ENCODE data around the gene ZNF556. TPM values are rescaled to one million over a fixed set of nuclear protein-coding genes. Genes with fewer than 3 reads are reported as not detected.

The ZNF556 gene
- polyA plus RNA-seq, 1 donor (not counting 4 experiments of a cell fraction or from before 2014, with no cell fraction given), result 0.01 TPM

DNA sequence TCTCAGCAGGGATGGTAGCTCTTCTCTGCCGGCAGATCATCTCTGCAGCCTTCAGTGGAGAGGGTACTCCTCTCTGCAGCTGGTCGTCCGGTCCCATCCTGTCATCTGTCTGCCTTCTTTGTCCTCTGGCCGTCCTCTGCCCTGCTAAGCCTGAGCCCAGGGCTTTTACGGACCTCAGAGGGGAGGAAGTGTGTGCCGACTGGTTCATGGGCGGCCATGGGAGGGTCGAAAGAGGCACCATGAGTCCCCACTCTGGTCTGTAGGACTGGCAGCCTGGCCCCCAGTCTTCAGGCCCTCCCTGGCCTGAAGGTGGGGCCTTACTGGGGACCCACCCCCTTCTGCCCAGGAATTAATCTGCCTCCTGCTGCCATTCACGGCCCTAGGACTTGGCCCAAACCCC is 43.5 kb upstream of the ZNF556 start:
- no peak overlapping the region for H2AFZ ChIP-seq (ENCODE audit: control insufficient read depth, low read length)
- H3K9me3 ChIP-seq (ENCODE audit: control insufficient read depth, low read depth, low read length), result peaks cover 8% of the 10 kb centered on the region
- no peak overlapping the region for H3K4me2 ChIP-seq (ENCODE audit: control insufficient read depth, extremely low read depth, insufficient read depth, low read depth, low read length)
- dilution Hi-C loops (cut with MboI; ENCODE audit: extremely low pct_ligation_motif_present, low sequenced_read_pairs), result no loop called here
- TF ChIP-seq, protein P1, sequence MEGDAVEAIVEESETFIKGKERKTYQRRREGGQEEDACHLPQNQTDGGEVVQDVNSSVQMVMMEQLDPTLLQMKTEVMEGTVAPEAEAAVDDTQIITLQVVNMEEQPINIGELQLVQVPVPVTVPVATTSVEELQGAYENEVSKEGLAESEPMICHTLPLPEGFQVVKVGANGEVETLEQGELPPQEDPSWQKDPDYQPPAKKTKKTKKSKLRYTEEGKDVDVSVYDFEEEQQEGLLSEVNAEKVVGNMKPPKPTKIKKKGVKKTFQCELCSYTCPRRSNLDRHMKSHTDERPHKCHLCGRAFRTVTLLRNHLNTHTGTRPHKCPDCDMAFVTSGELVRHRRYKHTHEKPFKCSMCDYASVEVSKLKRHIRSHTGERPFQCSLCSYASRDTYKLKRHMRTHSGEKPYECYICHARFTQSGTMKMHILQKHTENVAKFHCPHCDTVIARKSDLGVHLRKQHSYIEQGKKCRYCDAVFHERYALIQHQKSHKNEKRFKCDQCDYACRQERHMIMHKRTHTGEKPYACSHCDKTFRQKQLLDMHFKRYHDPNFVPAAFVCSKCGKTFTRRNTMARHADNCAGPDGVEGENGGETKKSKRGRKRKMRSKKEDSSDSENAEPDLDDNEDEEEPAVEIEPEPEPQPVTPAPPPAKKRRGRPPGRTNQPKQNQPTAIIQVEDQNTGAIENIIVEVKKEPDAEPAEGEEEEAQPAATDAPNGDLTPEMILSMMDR (optimal IDR thresholded peaks at IDR 0.05 in 1 of 3, IDR thresholded peaks at IDR 0.05 in 1 of 3, conservative IDR thresholded peaks at IDR 0.05 in 1 of 3; ENCODE audit: extremely low read depth in 1 of 3, insufficient read depth in 2 of 3, low read length in 3 of 3), result no peak
- no peak for TF ChIP-seq EZH2 (IDR thresholded peaks at IDR 0.05; ENCODE audit: low read length)
- no peaks in the 10 kb centered on the region for H3K27me3 ChIP-seq (ENCODE audit: control insufficient read depth, extremely low read depth, insufficient read depth, low read length)
- H3K9me1 ChIP-seq (ENCODE audit: control insufficient read depth, extremely low read depth, insufficient read depth, low read length), result no peaks in the 10 kb centered on the region
- FAIRE-seq (no peak), DNase-seq (ENCODE audit: low read depth, low spot score) (no peak)
- H3K36me3 ChIP-seq (ENCODE audit: control insufficient read depth in 2 of 2, extremely low read depth in 1 of 2, insufficient read depth in 2 of 2, low read length in 2 of 2), result no peaks in the 10 kb centered on the region
- H4K20me1 ChIP-seq (ENCODE audit: control insufficient read depth, extremely low read depth, insufficient read depth, low read length), result no peaks in the 10 kb centered on the region
- H3K79me2 ChIP-seq (ENCODE audit: control insufficient read depth, insufficient read depth, low read length), result peaks cover 4% of the 10 kb centered on the region
- H3K27ac ChIP-seq (ENCODE audit: control insufficient read depth, insufficient read depth, low read length), result no peak overlapping the region
- H3K4me3 ChIP-seq (ENCODE audit: control insufficient read depth in 2 of 3, extremely low read depth in 1 of 3, insufficient read depth in 2 of 3, low read depth in 1 of 3, low read length in 3 of 3), result no peak overlapping the region
- H3K4me1 ChIP-seq (ENCODE audit: control insufficient read depth, extremely low read depth, insufficient read depth, low read length), result peaks cover 7% of the 10 kb centered on the region
- H3K9ac ChIP-seq (ENCODE audit: control insufficient read depth, extremely low read depth, insufficient read depth, low read length), result no peak overlapping the region

DNA sequence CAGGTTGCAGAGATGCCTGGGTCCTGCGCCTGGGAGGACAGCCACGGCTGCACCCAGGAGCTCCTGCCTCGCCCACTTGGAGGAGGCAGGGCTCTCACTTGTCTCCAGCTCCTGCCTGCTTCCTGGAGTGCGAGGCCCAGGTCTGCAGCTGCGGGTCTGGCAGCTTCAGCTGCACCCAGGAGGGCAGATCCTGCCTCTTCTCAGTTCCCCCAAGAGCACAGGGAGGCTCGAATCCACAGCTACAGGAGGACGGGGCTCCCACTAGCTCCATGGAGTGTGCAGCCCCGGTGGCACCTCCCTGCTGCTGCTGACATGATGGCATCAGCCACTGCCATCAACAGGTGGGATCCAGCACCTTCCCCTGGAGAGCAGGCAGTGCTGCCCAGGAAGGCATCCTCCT is 43.0 kb upstream of the ZNF556 start:
- TF ChIP-seq, protein P1 (optimal IDR thresholded peaks at IDR 0.05 in 1 of 3, IDR thresholded peaks at IDR 0.05 in 1 of 3, conservative IDR thresholded peaks at IDR 0.05 in 1 of 3; ENCODE audit: extremely low read depth in 1 of 3, insufficient read depth in 2 of 3, low read length in 3 of 3), result no peak
- no peak for TF ChIP-seq EZH2 (IDR thresholded peaks at IDR 0.05; ENCODE audit: low read length)
- no peak overlapping the region for H3K27ac ChIP-seq (ENCODE audit: control insufficient read depth, insufficient read depth, low read length)
- H3K27me3 ChIP-seq (ENCODE audit: control insufficient read depth, extremely low read depth, insufficient read depth, low read length), result no peaks in the 10 kb centered on the region
- H3K4me3 ChIP-seq (ENCODE audit: control insufficient read depth in 2 of 3, extremely low read depth in 1 of 3, insufficient read depth in 2 of 3, low read depth in 1 of 3, low read length in 3 of 3), result no peak overlapping the region
- H3K36me3 ChIP-seq (ENCODE audit: control insufficient read depth in 2 of 2, extremely low read depth in 1 of 2, insufficient read depth in 2 of 2, low read length in 2 of 2), result no peaks in the 10 kb centered on the region
- DNase-seq (ENCODE audit: low read depth, low spot score) (no peak), FAIRE-seq (no peak)
- no peaks in the 10 kb centered on the region for H4K20me1 ChIP-seq (ENCODE audit: control insufficient read depth, extremely low read depth, insufficient read depth, low read length)
- no peak overlapping the region for H3K4me2 ChIP-seq (ENCODE audit: control insufficient read depth, extremely low read depth, insufficient read depth, low read depth, low read length)
- H3K9ac ChIP-seq (ENCODE audit: control insufficient read depth, extremely low read depth, insufficient read depth, low read length), result no peak overlapping the region
- H3K9me3 ChIP-seq (ENCODE audit: control insufficient read depth, low read depth, low read length), result peaks cover 8% of the 10 kb centered on the region
- peaks cover 7% of the 10 kb centered on the region for H3K4me1 ChIP-seq (ENCODE audit: control insufficient read depth, extremely low read depth, insufficient read depth, low read length)
- H3K9me1 ChIP-seq (ENCODE audit: control insufficient read depth, extremely low read depth, insufficient read depth, low read length), result no peaks in the 10 kb centered on the region
- peaks cover 4% of the 10 kb centered on the region for H3K79me2 ChIP-seq (ENCODE audit: control insufficient read depth, insufficient read depth, low read length)
- H2AFZ ChIP-seq (ENCODE audit: control insufficient read depth, low read length), result no peak overlapping the region
- dilution Hi-C loops (cut with MboI; ENCODE audit: extremely low pct_ligation_motif_present, low sequenced_read_pairs), result no loop called here
